Measurements from ENCODE around the gene COL4A4.

GRCh38 chr2:226956659-226957058 is 207.3 kb downstream of the COL4A4 start:
- TF ChIP-seq ZNF114 (CRISPR knock-in tag; IDR thresholded peaks at IDR 0.05), result no peak
- TF ChIP-seq CTCF (conservative IDR thresholded peaks at IDR 0.05; ENCODE audit: low read depth in 2 of 2), result no peak
- TF ChIP-seq REST (IDR thresholded peaks at IDR 0.05; ENCODE audit: unreplicated experiment), result no peak
